Erythroblast (primary cell): ENCODE data around the gene PIGU.

Experiments used
- GATA1 ChIP-seq: IDR thresholded peaks from 2 replicates; pipeline ENCODE4 v1.6.1; 2011; ENCODE audit warnings: low read depth, mild to moderate bottlenecking, control low read depth, low read length, moderate library complexity
- POLR2A ChIP-seq: IDR thresholded peaks from 2 replicates; pipeline ENCODE4 v1.6.1; 2011; ENCODE audit warnings: mild to moderate bottlenecking, low read length

GRCh38 chr20:34527016-34527415, 149.9 kb downstream of the PIGU start:
- TF ChIP-seq POLR2A = no peak
- no peak for TF ChIP-seq GATA1
